ENCODE measurements around the gene KIAA0513. TPM values are rescaled to one million over a fixed set of nuclear protein-coding genes. Genes with fewer than 3 reads are reported as not detected.

Gene KIAA0513
- total and polyA plus RNA-seq, 10 of the 15 experiments (the other 5 are each of a cell fraction or from before 2014, with no cell fraction given), result 0.14 to 5.8 (median 2.0) TPM

GRCh38 chr16:85008271-85008670 is 19.3 kb upstream of the KIAA0513 start:
- Histone ChIP-seq H3K79me2 (ENCODE audit: control insufficient read depth, insufficient read depth, low read length) (peaks cover 63% of the 10 kb centered on the region), H4K20me1 (ENCODE audit: control insufficient read depth, insufficient read depth) (no peaks in the 10 kb centered on the region; the same call in 1 of the 2 replicates), H2AFZ (ENCODE audit: control insufficient read depth, low read depth, low read length) (no peak overlapping the region), H3K9me3 (replicated peaks; ENCODE audit: control insufficient read depth, insufficient read depth, low read length) (no peaks in the 10 kb centered on the region), H3K36me3 (ENCODE audit: control insufficient read depth in 2 of 2, insufficient read depth in 2 of 2, low read length in 1 of 2) (no peaks in the 10 kb centered on the region), H3K9ac (ENCODE audit: control insufficient read depth, insufficient read depth, low read length) (no peak overlapping the region), H3K4me3 (0 out of 2 replicates have a peak overlapping the region, but pooled peaks have one; percentile 13), H3K4me1 (ENCODE audit: control insufficient read depth, insufficient read depth, low read length) (peaks cover 5% of the 10 kb centered on the region), H3K27me3 (replicated peaks in 1 of 2; ENCODE audit: control insufficient read depth in 2 of 2, insufficient read depth in 2 of 2, low read length in 1 of 2) (no peaks in the 10 kb centered on the region), H3K27ac (ENCODE audit: control insufficient read depth, insufficient read depth) (0 out of 2 replicates have a peak overlapping the region, but pooled peaks have one; percentile 4), H3K4me2 (ENCODE audit: control insufficient read depth, insufficient read depth) (no peak overlapping the region)
- TF ChIP-seq TCF12 (IDR thresholded peaks at IDR 0.05; ENCODE audit: low read depth, low read length), result no peak
- no peak for TF ChIP-seq NFYB (IDR thresholded peaks at IDR 0.05; ENCODE audit: insufficient read depth, low read depth, low read length)
- TF ChIP-seq POLR2A (IDR thresholded peaks at IDR 0.05; ENCODE audit: low read depth, low read length), result no peak
- TF ChIP-seq ZNF207 (IDR thresholded peaks at IDR 0.05; ENCODE audit: borderline replicate concordance), result no peak
- no peak for TF ChIP-seq CTCF (IDR thresholded peaks at IDR 0.05 in 2 of 3, conservative IDR thresholded peaks at IDR 0.05 in 1 of 3; ENCODE audit: control insufficient read depth in 2 of 3, extremely low read depth in 1 of 3, insufficient read depth in 1 of 3, low read depth in 3 of 3, low read length in 3 of 3)
- no peak for TF ChIP-seq RBBP5 (conservative IDR thresholded peaks at IDR 0.05)
- no peak for TF ChIP-seq RFX5 (IDR thresholded peaks at IDR 0.05; ENCODE audit: low read depth, low read length)
- ATAC-seq (no peak), DNase-seq (ENCODE audit: low read depth, low spot score) (no peak), FAIRE-seq (no peak)
- ChIA-PET CTCF (interaction anchor here (0.6 kb wide), 1 partner anchor 293 kb away, joined by 3 read pairs; no protein-coding TSS in a partner anchor), RAD21 (ENCODE audit: unreplicated experiment) (no interaction called here), SMC1A (ENCODE audit: uncharacterized antibody, unreplicated experiment) (interaction anchor here (1.3 to 1.4 kb wide), 2 partner anchors 19 to 38 kb away, joined by 3 to 4 read pairs; partner anchors contain the start of gene KIAA0513), POLR2A (interaction anchor here (0.7 to 0.8 kb wide), 2 partner anchors 10 to 500 kb away, joined by 3 read pairs; no protein-coding TSS in a partner anchor)
- intact Hi-C loops (cut with micrococcal nuclease; ENCODE audit: unreplicated experiment) (no loop called here), in situ Hi-C loops (cut with MboI) (no loop called here)
- BruUV-seq (replicated peaks), result no TSS peak
- WGBS (ENCODE audit: insufficient coverage, insufficient replicate concordance, low lambda C conversion rate, missing lambda C conversion rate), result 58% methylated on average over 3 of the region's 3 CpGs

Data from GM12878 (cell line).